Measurements from ENCODE around the gene RNF222. TPM values are rescaled to one million over a fixed set of nuclear protein-coding genes. Genes with fewer than 3 reads are reported as not detected.

RNF222 gene
- total and polyA plus RNA-seq, 2 of the 8 experiments (the other 6 are each of a cell fraction or from before 2014, with no cell fraction given): not detected

DNA sequence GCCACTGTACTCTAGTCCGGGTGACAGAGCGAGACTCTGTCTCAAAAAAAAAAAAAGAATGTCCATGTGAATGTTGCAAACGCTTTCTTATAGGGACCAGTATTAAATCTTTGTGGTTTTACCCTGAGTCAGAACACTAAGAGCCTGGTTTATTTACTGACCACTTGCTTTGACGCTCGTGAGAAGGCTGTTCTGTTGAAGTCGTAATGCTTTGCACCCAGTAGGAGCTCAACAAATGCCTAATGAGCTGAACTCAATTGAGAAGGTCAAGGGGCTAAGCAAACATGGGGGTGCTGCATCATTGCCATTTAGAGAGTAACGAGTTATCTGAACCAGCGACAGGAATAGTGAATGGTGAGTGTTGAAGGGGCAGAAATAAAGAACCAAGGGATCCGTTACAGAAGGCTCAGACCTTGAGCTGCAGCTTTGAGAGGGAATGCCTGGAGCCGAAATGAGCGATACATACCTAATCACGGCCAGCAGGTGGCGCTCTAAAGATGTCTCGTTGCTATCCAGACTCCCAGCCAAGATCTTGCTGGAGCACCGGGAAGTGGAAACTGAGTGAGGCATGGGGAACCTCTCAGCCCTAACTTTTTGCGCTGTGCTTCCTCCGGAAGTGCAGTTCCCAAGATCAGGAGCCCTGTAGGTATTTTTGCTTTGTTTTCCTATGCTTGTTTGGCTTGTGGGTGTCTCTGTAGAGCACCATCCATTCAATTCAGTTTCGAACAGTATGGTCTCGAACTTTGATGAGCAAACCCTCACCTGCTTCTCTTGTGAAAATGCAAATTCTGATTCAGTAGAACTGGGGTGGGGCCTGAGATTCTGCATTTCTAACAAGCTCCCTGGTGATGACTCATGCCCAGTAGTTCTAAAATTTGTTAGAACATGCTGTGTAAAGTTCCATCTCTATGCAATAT is 12.6 kb upstream of the RNF222 start:
- Histone ChIP-seq H2AK5ac (ENCODE audit: low read depth, low read length) (no peak overlapping the region), H2BK20ac (ENCODE audit: low read length) (0 out of 2 replicates have a peak overlapping the region, but pooled peaks have one; percentile 51), H3K4me3 (ENCODE audit: extremely low read depth in 1 of 4, insufficient read depth in 2 of 4, low read depth in 3 of 4, low read length in 4 of 4) (no peak overlapping the region), H2BK5ac (ENCODE audit: low read depth, low read length) (no peak overlapping the region), H4K20me1 (replicated peaks in 1 of 2; ENCODE audit: control insufficient read depth in 1 of 2, insufficient read depth in 2 of 2, low read length in 2 of 2) (no peaks in the 10 kb centered on the region), H3K4ac (replicated peaks; ENCODE audit: insufficient read length, low read depth, low read length) (no peak overlapping the region), H3K9ac (replicated peaks in 1 of 4; ENCODE audit: extremely low read depth in 1 of 4, low read depth in 3 of 4, low read length in 3 of 4) (no peak overlapping the region), H3K23me2 (ENCODE audit: low read depth, low read length) (no peaks in the 10 kb centered on the region), H3K18ac (ENCODE audit: extremely low read depth, low read length) (no peak overlapping the region), H3K23ac (ENCODE audit: insufficient read length) (no peak overlapping the region), H2BK120ac (replicated peaks; ENCODE audit: low read depth, low read length) (no peak overlapping the region), H3K36me3 (ENCODE audit: control insufficient read depth in 2 of 4, insufficient read depth in 4 of 4, low read length in 3 of 4) (no peaks in the 10 kb centered on the region), H3K27me3 (replicated peaks in 1 of 4; ENCODE audit: control insufficient read depth in 3 of 4, extremely low read depth in 1 of 4, insufficient read depth in 3 of 4, low read length in 3 of 4) (no peaks in the 10 kb centered on the region), H3K79me1 (ENCODE audit: low read depth, low read length) (no peaks in the 10 kb centered on the region), H3K79me2 (ENCODE audit: control insufficient read depth in 1 of 2, insufficient read depth in 2 of 2, low read length in 2 of 2) (no peaks in the 10 kb centered on the region), H4K8ac (ENCODE audit: extremely low read depth, insufficient read depth, low read length) (no peak overlapping the region), H4K91ac (replicated peaks; ENCODE audit: insufficient read length, low read length) (no peak overlapping the region), H3K4me2 (ENCODE audit: insufficient read depth in 1 of 2, low read depth in 2 of 2, low read length in 2 of 2) (peak overlapping the region in 1 of 2 experiments; percentile 45; a peak in 1 of 4 replicates), H3K27ac (ENCODE audit: low read depth, low read length) (no peak overlapping the region), H2BK12ac (ENCODE audit: low read depth, low read length) (no peak overlapping the region; the same call in 1 of the 2 replicates), H3K9me3 (ENCODE audit: insufficient read depth in 2 of 2, low read depth in 1 of 2, low read length in 1 of 2) (no peaks in the 10 kb centered on the region), H3K4me1 (replicated peaks in 1 of 4; ENCODE audit: control insufficient read depth in 3 of 4, insufficient read depth in 4 of 4, low read length in 3 of 4) (peaks cover 0 to 10% (median 4%) of the 10 kb centered on the region in 4 experiments; a peak in 6 of 7 replicates), H4K5ac (ENCODE audit: insufficient read length, low read depth, low read length) (no peak overlapping the region), H3K14ac (ENCODE audit: insufficient read length) (no peak overlapping the region), H2AFZ (ENCODE audit: low read length) (peak overlapping the region; percentile 87), H2BK15ac (ENCODE audit: low read length) (no peak overlapping the region), H3K56ac (replicated peaks; ENCODE audit: insufficient read length, low read depth, low read length) (no peak overlapping the region)
- ChIA-PET POLR2A (ENCODE audit: partially characterized antibody) (interaction anchor here (1.2 to 2.9 kb wide), 3 partner anchors 20 to 34 kb away, joined by 3 to 14 read pairs (median 4); partner anchors contain the start of genes KRABD2 and RPL26), CTCF (ENCODE audit: partially characterized antibody) (interaction anchor here (0.6 to 3.5 kb wide), 25 partner anchors 8 to 1999 kb away, joined by 3 to 21 read pairs (median 4); partner anchors contain the start of gene RNF222)
- WGBS, 2 experiments (ENCODE audit: extremely low coverage in 1 of 2, insufficient coverage in 1 of 2, insufficient read length in 1 of 2, insufficient replicate concordance in 2 of 2, low coverage in 1 of 2, low lambda C conversion rate in 2 of 2, missing lambda C conversion rate in 1 of 2): 44% methylated on average over 19 of the region's 19 CpGs; no CpG with 5 or more reads in 1 of the 2 experiments
- FAIRE-seq: peak; percentile 99
- peak; percentile 82 to 95 for DNase-seq (ENCODE audit: low read depth in 1 of 2, low spot score in 2 of 2)
- TF ChIP-seq YY1 (IDR thresholded peaks at IDR 0.05; ENCODE audit: low read depth, low read length): no peak
- no peak for TF ChIP-seq EGR1 (IDR thresholded peaks at IDR 0.05; ENCODE audit: borderline replicate concordance, low read depth, low read length)
- TF ChIP-seq, protein P1, sequence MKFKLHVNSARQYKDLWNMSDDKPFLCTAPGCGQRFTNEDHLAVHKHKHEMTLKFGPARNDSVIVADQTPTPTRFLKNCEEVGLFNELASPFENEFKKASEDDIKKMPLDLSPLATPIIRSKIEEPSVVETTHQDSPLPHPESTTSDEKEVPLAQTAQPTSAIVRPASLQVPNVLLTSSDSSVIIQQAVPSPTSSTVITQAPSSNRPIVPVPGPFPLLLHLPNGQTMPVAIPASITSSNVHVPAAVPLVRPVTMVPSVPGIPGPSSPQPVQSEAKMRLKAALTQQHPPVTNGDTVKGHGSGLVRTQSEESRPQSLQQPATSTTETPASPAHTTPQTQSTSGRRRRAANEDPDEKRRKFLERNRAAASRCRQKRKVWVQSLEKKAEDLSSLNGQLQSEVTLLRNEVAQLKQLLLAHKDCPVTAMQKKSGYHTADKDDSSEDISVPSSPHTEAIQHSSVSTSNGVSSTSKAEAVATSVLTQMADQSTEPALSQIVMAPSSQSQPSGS (IDR thresholded peaks at IDR 0.05; ENCODE audit: low read length): no peak
- no peak for TF ChIP-seq JUN (IDR thresholded peaks at IDR 0.05; ENCODE audit: low read depth, low read length)
- TF ChIP-seq SRF (IDR thresholded peaks at IDR 0.05; ENCODE audit: low read depth, low read length): no peak
- no peak for TF ChIP-seq RNF2 (IDR thresholded peaks at IDR 0.05; ENCODE audit: borderline replicate concordance, low read depth, low read length, missing control alignments, poor library complexity, severe bottlenecking)
- no peak for TF ChIP-seq RFX5 (IDR thresholded peaks at IDR 0.05; ENCODE audit: borderline replicate concordance, low read depth, low read length)
- TF ChIP-seq SP2 (IDR thresholded peaks at IDR 0.05; ENCODE audit: low read length): no peak
- TF ChIP-seq KDM4A (IDR thresholded peaks at IDR 0.05; ENCODE audit: low read depth, low read length, severe bottlenecking): no peak

All from H1 (cell line).